ENCODE measurements around the gene SPG7. TPM values are rescaled to one million over a fixed set of nuclear protein-coding genes. Genes with fewer than 3 reads are reported as not detected.
A peak's percentile ranks its signal among the peaks of the same experiment; 100 is the strongest.

SPG7 gene
- total RNA-seq, 1 donor from 2014 or later: 122 TPM

GRCh38 chr16:89602273-89602951 is 94.2 kb downstream of the SPG7 start:
- Histone ChIP-seq H3K27ac (no peak overlapping the region), H3F3A (ENCODE audit: low read depth) (peaks cover 13% of the 10 kb centered on the region), H3K27me3 (peaks cover 6% of the 10 kb centered on the region), H3K9me3 (ENCODE audit: low read depth) (no peaks in the 10 kb centered on the region), H3K36me3 (no peaks in the 10 kb centered on the region), H3K4me1 (peaks cover 4% of the 10 kb centered on the region), H4K20me1 (ENCODE audit: low read depth) (peaks cover 4% of the 10 kb centered on the region), H3K79me2 (ENCODE audit: low read depth) (no peaks in the 10 kb centered on the region), H3K9ac (no peak overlapping the region), H3K4me3 (no peak overlapping the region), H3K4me2 (peak overlapping the region; percentile 60), H2AFZ (replicated peaks) (no peak overlapping the region)
- no peak for TF ChIP-seq EZH2phosphoT487 (IDR thresholded peaks at IDR 0.05)
- TF ChIP-seq EZH2 (IDR thresholded peaks at IDR 0.05): no peak
- no peak for TF ChIP-seq CTCF (IDR thresholded peaks at IDR 0.05)
- Mint-ChIP-seq H3K4me3 (peak overlapping the region; percentile 69), H3K27me3 (ENCODE audit: insufficient read depth, low read depth) (peaks cover 2% of the 10 kb centered on the region), H3K36me3 (no peaks in the 10 kb centered on the region), H3K4me1 (peaks cover 28% of the 10 kb centered on the region), H3K27ac (peak overlapping the region; percentile 73), H3K9me3 (no peaks in the 10 kb centered on the region)
- DNase-seq (ENCODE audit: low spot score): peak; percentile 88

- Histone ChIP-seq H3K36me3 (no peaks in the 10 kb centered on the region), H2AFZ (replicated peaks) (no peak overlapping the region), H4K20me1 (ENCODE audit: low read depth) (peaks cover 4% of the 10 kb centered on the region), H3F3A (ENCODE audit: low read depth) (peaks cover 13% of the 10 kb centered on the region), H3K4me3 (no peak overlapping the region), H3K4me2 (peak overlapping the region; percentile 60), H3K9me3 (ENCODE audit: low read depth) (no peaks in the 10 kb centered on the region), H3K4me1 (peaks cover 4% of the 10 kb centered on the region), H3K27ac (no peak overlapping the region), H3K27me3 (peaks cover 6% of the 10 kb centered on the region), H3K79me2 (ENCODE audit: low read depth) (no peaks in the 10 kb centered on the region), H3K9ac (no peak overlapping the region)
- Mint-ChIP-seq H3K4me1 (peaks cover 28% of the 10 kb centered on the region), H3K27me3 (ENCODE audit: insufficient read depth, low read depth) (peaks cover 2% of the 10 kb centered on the region), H3K4me3 (peak overlapping the region; percentile 69), H3K9me3 (no peaks in the 10 kb centered on the region), H3K27ac (peak overlapping the region; percentile 73), H3K36me3 (no peaks in the 10 kb centered on the region)
- DNase-seq (ENCODE audit: low spot score): no peak
- TF ChIP-seq EZH2 (IDR thresholded peaks at IDR 0.05) (no peak), EZH2phosphoT487 (IDR thresholded peaks at IDR 0.05) (no peak), CTCF (IDR thresholded peaks at IDR 0.05) (no peak)
Observed at GRCh38 chr16:89602952-89603590, 94.9 kb downstream of the SPG7 start.

- H3K4me3 ChIP-seq: no peak overlapping the region
- Mint-ChIP-seq H3K36me3 (no peaks in the 10 kb centered on the region), H3K27me3 (ENCODE audit: insufficient read depth, low read depth) (peaks cover 5% of the 10 kb centered on the region), H3K4me3 (no peak overlapping the region), H3K27ac (peak overlapping the region; percentile 66), H3K9me3 (no peaks in the 10 kb centered on the region), H3K4me1 (peaks cover 20% of the 10 kb centered on the region)
- no peak overlapping the region for H3K27ac ChIP-seq
- H3F3A ChIP-seq (ENCODE audit: low read depth): peaks cover 13% of the 10 kb centered on the region
- no peaks in the 10 kb centered on the region for H3K79me2 ChIP-seq (ENCODE audit: low read depth)
- H3K9ac ChIP-seq: no peak overlapping the region
- no peaks in the 10 kb centered on the region for H3K36me3 ChIP-seq
- no peak overlapping the region for H3K4me2 ChIP-seq
- no peak for DNase-seq (ENCODE audit: low spot score)
- TF ChIP-seq EZH2 (IDR thresholded peaks at IDR 0.05) (no peak), CTCF (IDR thresholded peaks at IDR 0.05) (no peak), EZH2phosphoT487 (IDR thresholded peaks at IDR 0.05) (no peak)
- peaks cover 6% of the 10 kb centered on the region for H3K27me3 ChIP-seq
- no peaks in the 10 kb centered on the region for H3K9me3 ChIP-seq (ENCODE audit: low read depth)
- H3K4me1 ChIP-seq: peaks cover 4% of the 10 kb centered on the region
- H2AFZ ChIP-seq (replicated peaks): no peak overlapping the region
- peaks cover 4% of the 10 kb centered on the region for H4K20me1 ChIP-seq (ENCODE audit: low read depth)
Observed at GRCh38 chr16:89604764-89605163, 96.6 kb downstream of the SPG7 start.
